Measurements from ENCODE around the gene VILL. TPM values are rescaled to one million over a fixed set of nuclear protein-coding genes. Genes with fewer than 3 reads are reported as not detected.
"Not testable (repeated sequence)": the region's sequence is repeated elsewhere in the genome, so short reads cannot be mapped to it uniquely, and the experiment has no call there.

VILL gene
- total RNA-seq, 1 experiment from 2014 or later = 2.9 TPM

GRCh38 chr3:38047896-38048295 is 57.3 kb downstream of the VILL start:
- Histone ChIP-seq H3K9me3 (ENCODE audit: low read depth, low read length, poor library complexity, severe bottlenecking) (no peaks in the 10 kb centered on the region), H3K4me3 (ENCODE audit: low read depth, low read length, poor library complexity, severe bottlenecking) (no peak overlapping the region), H3K36me3 (ENCODE audit: insufficient read depth, low read length, poor library complexity, severe bottlenecking) (no peaks in the 10 kb centered on the region), H3K4me1 (ENCODE audit: insufficient read depth, low read length, poor library complexity, severe bottlenecking) (no peaks in the 10 kb centered on the region), H3K27me3 (replicated peaks; ENCODE audit: insufficient read depth, low read depth, low read length, poor library complexity) (no peaks in the 10 kb centered on the region), H3K27ac (ENCODE audit: low read depth, low read length, poor library complexity, severe bottlenecking) (no peak overlapping the region)
- BruUV-seq (replicated peaks) = no TSS peak
- ChIA-PET CTCF (no interaction called here), POLR2A (ENCODE audit: low non-redundant PET) (no interaction called here)
- TF ChIP-seq CTCF (conservative IDR thresholded peaks at IDR 0.05; ENCODE audit: low read depth, low read length) (no peak), EZH2 (IDR thresholded peaks at IDR 0.05; ENCODE audit: borderline replicate concordance, low read depth, low read length, poor library complexity, severe bottlenecking) (no peak)
- DNase-seq (ENCODE audit: low spot score) = no peak
- intact Hi-C loops (cut with micrococcal nuclease; ENCODE audit: unreplicated experiment) = no loop called here

- Histone ChIP-seq H3K36me3 (ENCODE audit: insufficient read depth, low read length, poor library complexity, severe bottlenecking) (no peaks in the 10 kb centered on the region), H3K27ac (ENCODE audit: low read depth, low read length, poor library complexity, severe bottlenecking) (no peak overlapping the region), H3K4me3 (ENCODE audit: low read depth, low read length, poor library complexity, severe bottlenecking) (no peak overlapping the region), H3K27me3 (replicated peaks; ENCODE audit: insufficient read depth, low read depth, low read length, poor library complexity) (no peaks in the 10 kb centered on the region), H3K4me1 (ENCODE audit: insufficient read depth, low read length, poor library complexity, severe bottlenecking) (no peaks in the 10 kb centered on the region), H3K9me3 (ENCODE audit: low read depth, low read length, poor library complexity, severe bottlenecking) (no peaks in the 10 kb centered on the region)
- ChIA-PET POLR2A (ENCODE audit: low non-redundant PET) (no interaction called here), CTCF (no interaction called here)
- TF ChIP-seq CTCF (conservative IDR thresholded peaks at IDR 0.05; ENCODE audit: low read depth, low read length) (no peak), EZH2 (IDR thresholded peaks at IDR 0.05; ENCODE audit: borderline replicate concordance, low read depth, low read length, poor library complexity, severe bottlenecking) (no peak)
- intact Hi-C loops (cut with micrococcal nuclease; ENCODE audit: unreplicated experiment) = no loop called here
- no peak for DNase-seq (ENCODE audit: low spot score)
- BruUV-seq (replicated peaks) = no TSS peak
Measured at GRCh38 chr3:38049358-38050126, 59.0 kb downstream of the VILL start.

- intact Hi-C loops (cut with micrococcal nuclease; ENCODE audit: unreplicated experiment) = no loop called here
- BruUV-seq (replicated peaks) = no TSS peak
- no peaks in the 10 kb centered on the region for H3K27me3 ChIP-seq (replicated peaks; ENCODE audit: insufficient read depth, low read depth, low read length, poor library complexity)
- no peak for TF ChIP-seq EZH2 (IDR thresholded peaks at IDR 0.05; ENCODE audit: borderline replicate concordance, low read depth, low read length, poor library complexity, severe bottlenecking)
- TF ChIP-seq CTCF (conservative IDR thresholded peaks at IDR 0.05; ENCODE audit: low read depth, low read length) = no peak
- no peaks in the 10 kb centered on the region for H3K36me3 ChIP-seq (ENCODE audit: insufficient read depth, low read length, poor library complexity, severe bottlenecking)
- DNase-seq (ENCODE audit: low spot score) = no peak
- H3K4me3 ChIP-seq (ENCODE audit: low read depth, low read length, poor library complexity, severe bottlenecking) = no peak overlapping the region
- ChIA-PET CTCF (no interaction called here), POLR2A (ENCODE audit: low non-redundant PET) (no interaction called here)
- no peaks in the 10 kb centered on the region for H3K4me1 ChIP-seq (ENCODE audit: insufficient read depth, low read length, poor library complexity, severe bottlenecking)
- H3K27ac ChIP-seq (ENCODE audit: low read depth, low read length, poor library complexity, severe bottlenecking) = no peak overlapping the region
- H3K9me3 ChIP-seq (ENCODE audit: low read depth, low read length, poor library complexity, severe bottlenecking) = no peaks in the 10 kb centered on the region
Measured at GRCh38 chr3:38051131-38051530, 60.5 kb downstream of the VILL start.

- H3K9me3 ChIP-seq (ENCODE audit: low read depth, low read length, poor library complexity, severe bottlenecking); H3K27me3 ChIP-seq (replicated peaks; ENCODE audit: insufficient read depth, low read depth, low read length, poor library complexity); H3K4me3 ChIP-seq (ENCODE audit: low read depth, low read length, poor library complexity, severe bottlenecking); H3K36me3 ChIP-seq (ENCODE audit: insufficient read depth, low read length, poor library complexity, severe bottlenecking); DNase-seq (ENCODE audit: low spot score); intact Hi-C loops (cut with micrococcal nuclease; ENCODE audit: unreplicated experiment); CTCF ChIA-PET; H3K4me1 ChIP-seq (ENCODE audit: insufficient read depth, low read length, poor library complexity, severe bottlenecking); BruUV-seq (replicated peaks); H3K27ac ChIP-seq (ENCODE audit: low read depth, low read length, poor library complexity, severe bottlenecking); POLR2A ChIA-PET (ENCODE audit: low non-redundant PET): not testable (repeated sequence)
Measured at GRCh38 chr3:38053286-38053685, 62.7 kb downstream of the VILL start.

- CTCF ChIA-PET; H3K4me3 ChIP-seq (ENCODE audit: low read depth, low read length, poor library complexity, severe bottlenecking); POLR2A ChIA-PET (ENCODE audit: low non-redundant PET); BruUV-seq (replicated peaks); H3K9me3 ChIP-seq (ENCODE audit: low read depth, low read length, poor library complexity, severe bottlenecking); intact Hi-C loops (cut with micrococcal nuclease; ENCODE audit: unreplicated experiment); H3K4me1 ChIP-seq (ENCODE audit: insufficient read depth, low read length, poor library complexity, severe bottlenecking); H3K27me3 ChIP-seq (replicated peaks; ENCODE audit: insufficient read depth, low read depth, low read length, poor library complexity); DNase-seq (ENCODE audit: low spot score); H3K27ac ChIP-seq (ENCODE audit: low read depth, low read length, poor library complexity, severe bottlenecking); H3K36me3 ChIP-seq (ENCODE audit: insufficient read depth, low read length, poor library complexity, severe bottlenecking): not testable (repeated sequence)
Measured at GRCh38 chr3:38053813-38054498, 63.4 kb downstream of the VILL start.
